Stimulated activated CD4-positive, alpha-beta T cell treated with anti-CD3 and anti-CD28 coated beads, Interleukin-2, amount 100 ng/mL, for 24 hours (primary cell): Measurements from ENCODE around the gene RBM25.
"Not testable (repeated sequence)": the region's sequence is repeated elsewhere in the genome, so short reads cannot be mapped to it uniquely, and the experiment has no call there.

Experiments
- DNase-seq, 2 donors: peaks; one replicate each; pipeline ENCODE4 v3.0.0-alpha.2; 2020

Gene RBM25

GRCh38 chr14:73105050-73105449, 46.7 kb downstream of the RBM25 start:
- no peak for DNase-seq

GRCh38 chr14:73105727-73106126, 47.4 kb downstream of the RBM25 start:
- DNase-seq = no peak

DNA sequence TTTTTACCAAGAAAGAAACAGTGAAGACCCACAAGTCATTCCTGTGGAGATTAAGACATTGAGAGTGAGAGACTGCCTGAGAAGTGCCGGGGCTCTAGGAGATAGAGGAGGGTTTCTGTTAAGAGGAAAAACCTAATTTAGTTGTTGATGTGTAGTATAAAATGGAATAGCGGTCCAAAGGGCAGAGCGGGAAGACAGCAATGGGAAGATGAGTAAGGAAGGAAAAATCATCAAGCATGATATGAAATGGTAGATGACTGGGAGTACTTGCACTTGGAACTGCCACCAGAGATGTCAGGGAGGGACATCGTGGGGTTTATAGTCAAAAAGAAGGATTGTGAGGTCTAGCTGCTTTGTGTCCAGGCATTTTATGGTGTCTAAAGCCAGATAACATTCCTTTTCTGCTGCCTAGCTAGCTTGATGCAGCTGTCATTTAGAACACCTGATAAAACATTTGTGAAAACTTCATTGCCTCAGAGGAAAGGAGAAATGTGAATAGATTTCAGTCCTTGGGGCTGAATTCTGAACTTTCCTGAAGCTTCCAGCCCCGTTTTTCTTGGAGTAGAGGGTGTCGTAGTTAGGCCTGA, 57.8 kb downstream of the RBM25 start:
- no peak for DNase-seq

- no peak for DNase-seq
These were observed 66.0 kb downstream of the RBM25 start for GRCh38 chr14:73124180-73124894.

DNA sequence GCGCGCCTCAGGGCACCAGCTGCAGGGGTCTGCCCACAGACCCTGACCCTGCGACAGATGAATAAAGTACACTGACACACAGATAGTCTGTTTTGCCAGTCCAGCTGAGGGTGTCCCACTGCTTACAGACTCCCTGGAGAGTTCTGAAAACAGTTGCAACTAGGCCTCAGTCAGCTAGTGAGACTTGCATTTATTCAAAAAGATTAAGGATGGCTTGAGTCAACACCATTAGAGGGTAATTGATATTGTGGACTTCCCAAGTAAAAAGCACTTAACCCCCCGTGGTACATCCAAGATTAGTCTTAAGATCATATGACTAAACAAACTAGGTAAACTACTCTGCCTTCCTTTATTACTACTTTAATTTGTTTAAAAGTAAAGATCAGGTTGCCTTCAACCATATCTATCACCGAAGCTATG, 66.8 kb downstream of the RBM25 start:
- no peak for DNase-seq

DNA sequence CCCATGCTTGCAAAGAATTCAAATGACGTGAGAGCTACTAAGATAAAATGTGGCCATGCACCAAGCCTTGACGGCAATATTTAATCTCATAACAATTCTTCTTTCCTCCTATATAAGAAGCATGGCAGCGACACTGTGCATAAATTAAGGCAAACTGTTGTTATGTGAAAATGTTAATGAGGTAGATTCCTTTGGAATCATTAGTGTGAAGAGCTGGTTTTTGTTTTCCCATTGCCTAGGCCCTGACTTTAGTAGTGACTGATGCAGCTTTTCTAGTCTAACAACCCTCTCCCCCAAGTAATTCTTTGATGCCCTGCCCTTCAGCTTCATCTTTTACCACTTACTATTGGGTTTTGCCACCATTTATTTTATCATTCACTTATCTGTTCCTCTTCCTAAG, 67.4 kb downstream of the RBM25 start:
- no peak for DNase-seq

DNA sequence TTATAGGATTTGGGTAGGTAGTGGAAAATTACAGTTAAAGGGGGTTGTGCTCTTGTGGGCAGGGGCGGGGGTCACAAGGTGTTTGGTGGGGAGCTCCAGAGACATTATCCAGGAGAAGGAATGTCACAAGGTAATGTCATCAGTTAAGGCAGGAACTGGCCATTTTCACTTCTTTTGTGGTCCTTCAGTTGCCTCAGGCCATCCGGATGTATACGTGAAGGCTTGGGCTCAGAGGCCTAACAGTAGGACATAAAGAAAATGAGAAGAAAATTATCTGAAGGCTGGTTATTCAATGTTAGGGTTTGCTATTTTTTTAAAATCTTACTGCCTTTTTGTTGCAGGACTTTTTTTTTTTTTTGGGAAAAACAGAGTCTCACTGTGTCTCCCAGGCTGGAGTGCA, 75.5 kb downstream of the RBM25 start:
- no peak for DNase-seq

DNA sequence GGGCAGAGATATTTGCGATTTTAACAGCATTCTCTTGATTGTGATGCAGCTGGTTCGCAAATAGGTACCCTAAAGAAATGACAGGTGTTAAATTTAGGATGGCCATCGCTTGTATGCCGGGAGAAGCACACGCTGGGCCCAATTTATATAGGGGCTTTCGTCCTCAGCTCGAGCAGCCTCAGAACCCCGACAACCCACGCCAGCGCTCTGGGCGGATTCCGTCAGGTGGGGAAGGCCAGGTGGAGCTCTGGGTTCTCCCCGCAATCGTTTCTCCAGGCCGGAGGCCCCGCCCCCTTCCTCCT, 77.7 kb downstream of the RBM25 start:
- no peak for DNase-seq

GRCh38 chr14:73136387-73137225, 78.3 kb downstream of the RBM25 start, which contains the start of gene PSEN1:
TSS of gene PSEN1 (plus strand) at chr14:73136507. CDS start at chr14:73148020, 11,513 bp downstream.
- DNase-seq = peak; percentile 99

DNA sequence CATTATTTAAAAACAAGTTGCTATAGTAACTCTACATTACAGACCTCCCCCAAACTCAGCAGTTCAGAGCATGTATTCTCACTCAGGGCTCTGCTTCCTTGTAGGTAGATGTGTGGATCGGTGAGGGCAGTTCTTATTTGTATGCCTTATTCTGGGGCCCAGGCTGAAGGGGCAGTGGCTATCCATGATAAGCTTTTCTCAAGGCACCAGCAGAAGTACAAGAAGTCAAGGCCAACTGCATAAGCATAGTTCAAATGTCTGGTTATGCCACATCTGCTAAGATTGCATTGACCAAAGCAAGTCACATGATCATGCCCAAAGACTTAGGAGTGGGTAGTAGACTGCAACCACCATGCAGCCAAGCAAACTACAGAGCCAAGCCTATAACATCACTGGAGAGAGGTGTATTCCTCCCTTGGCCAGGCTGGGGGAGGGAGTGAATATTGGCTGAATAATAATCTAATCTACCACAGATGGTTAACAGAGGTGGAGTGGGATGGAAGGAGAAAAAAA, 82.5 kb downstream of the RBM25 start:
- DNase-seq = no peak

- DNase-seq = no peak
These were observed 83.9 kb downstream of the RBM25 start for GRCh38 chr14:73142216-73142615.

DNA sequence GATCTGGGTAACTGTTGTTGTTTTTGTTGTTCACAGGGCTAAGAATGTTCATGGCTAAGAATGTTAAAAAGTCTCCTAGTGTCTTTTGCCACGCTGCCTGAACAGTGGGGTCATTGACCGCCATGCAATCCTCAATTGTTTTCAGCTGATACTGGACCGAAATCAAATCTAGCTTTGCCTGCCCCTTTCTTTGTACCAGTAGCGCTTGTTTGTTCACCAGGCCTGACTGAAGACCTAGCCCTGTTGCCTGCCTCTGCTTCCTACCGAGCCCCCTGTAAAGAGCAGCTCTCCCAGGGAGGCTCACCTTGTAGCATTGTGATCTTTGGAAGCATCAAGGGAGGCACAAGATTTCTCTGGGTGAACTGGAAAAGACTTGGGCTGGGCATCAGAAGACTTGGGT, 84.7 kb downstream of the RBM25 start:
- DNase-seq = no peak

GRCh38 chr14:73143617-73144016, 85.3 kb downstream of the RBM25 start:
- DNase-seq = no peak

- DNase-seq = no peak
These were observed 87.0 kb downstream of the RBM25 start for GRCh38 chr14:73145371-73145770.

DNA sequence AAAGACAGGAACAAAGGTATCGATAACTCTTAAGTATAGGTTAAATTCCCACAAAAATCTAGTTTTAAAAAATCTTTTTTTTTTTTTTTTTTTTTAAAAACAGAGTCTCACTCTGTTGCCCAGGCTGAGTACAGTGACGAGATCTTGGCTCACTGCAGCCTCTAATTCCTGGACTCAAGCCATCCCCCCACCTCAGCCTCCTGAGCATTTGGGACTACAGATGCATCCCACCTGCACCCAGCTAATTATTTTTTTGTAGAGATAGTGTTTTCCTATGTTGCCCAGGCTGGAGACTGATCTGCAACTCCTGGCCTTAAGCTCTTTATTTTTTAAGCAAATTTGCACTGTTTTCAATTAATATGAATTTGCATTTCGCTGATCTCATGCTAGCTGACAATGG, 87.8 kb downstream of the RBM25 start:
- DNase-seq = no peak

GRCh38 chr14:73149753-73150152, 91.4 kb downstream of the RBM25 start:
- DNase-seq = no peak

- no peak for DNase-seq
These were observed 94.9 kb downstream of the RBM25 start for GRCh38 chr14:73153272-73153671.

DNA sequence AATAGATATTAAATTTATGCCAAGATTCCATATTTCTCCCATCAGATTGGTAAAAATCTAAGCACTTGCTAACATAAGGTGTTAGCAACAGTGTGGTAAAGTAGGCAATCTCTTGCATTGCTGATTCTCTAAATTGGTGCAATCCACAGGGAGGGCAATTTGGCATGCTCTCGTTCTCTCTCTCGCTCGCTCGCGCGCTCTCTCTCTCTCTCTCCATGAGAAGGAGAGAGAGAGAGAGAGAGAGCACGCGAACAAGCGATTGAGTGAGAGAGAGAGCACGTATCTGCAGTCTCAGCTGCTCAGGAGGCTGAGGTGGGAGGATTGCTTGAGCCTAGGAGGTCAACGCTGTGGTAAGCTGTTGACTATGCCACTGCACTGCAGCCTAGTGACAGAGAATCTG, 103.9 kb downstream of the RBM25 start:
- DNase-seq = no peak

DNA sequence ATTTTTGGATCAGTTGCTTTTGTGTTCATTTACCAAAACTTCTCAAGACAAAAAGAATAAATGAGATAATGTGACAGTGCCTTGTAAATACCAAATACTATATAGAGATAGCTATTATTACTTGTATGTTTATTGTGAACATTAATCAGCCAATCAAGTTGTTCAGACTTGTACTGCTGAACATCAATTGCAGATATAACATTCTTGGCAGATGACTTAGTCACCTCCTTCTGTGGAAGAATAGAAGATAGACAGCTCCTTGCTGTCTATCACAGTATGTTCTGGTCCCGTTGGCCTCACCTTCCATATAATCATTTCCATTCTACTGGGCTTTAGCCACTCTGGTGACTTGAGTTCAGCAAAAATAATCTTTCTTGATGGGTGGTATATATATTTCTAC, 108.1 kb downstream of the RBM25 start:
- no peak for DNase-seq

- DNase-seq = no peak
These were observed 109.4 kb downstream of the RBM25 start for GRCh38 chr14:73167727-73168126.

GRCh38 chr14:73168274-73168673, 109.9 kb downstream of the RBM25 start:
- no peak for DNase-seq

GRCh38 chr14:73168691-73169090, 110.4 kb downstream of the RBM25 start:
- no peak for DNase-seq

DNA sequence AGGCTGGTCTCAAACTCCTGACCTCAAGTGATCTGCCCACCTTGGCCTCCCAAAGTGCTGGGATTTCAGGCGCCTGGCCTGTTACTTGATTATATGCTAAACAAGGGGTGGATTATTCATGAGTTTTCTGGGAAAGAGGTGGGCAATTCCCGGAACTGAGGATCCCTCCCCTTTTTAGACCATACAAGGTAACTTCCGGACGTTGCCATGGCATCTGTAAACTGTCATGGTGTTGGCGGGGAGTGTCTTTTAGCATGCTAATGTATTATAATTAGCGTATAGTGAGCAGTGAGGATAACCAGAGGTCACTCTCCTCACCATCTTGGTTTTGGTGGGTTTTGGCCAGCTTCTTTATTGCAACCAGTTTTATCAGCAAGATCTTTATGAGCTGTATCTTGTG, 111.5 kb downstream of the RBM25 start:
- DNase-seq = not testable (repeated sequence)

DNA sequence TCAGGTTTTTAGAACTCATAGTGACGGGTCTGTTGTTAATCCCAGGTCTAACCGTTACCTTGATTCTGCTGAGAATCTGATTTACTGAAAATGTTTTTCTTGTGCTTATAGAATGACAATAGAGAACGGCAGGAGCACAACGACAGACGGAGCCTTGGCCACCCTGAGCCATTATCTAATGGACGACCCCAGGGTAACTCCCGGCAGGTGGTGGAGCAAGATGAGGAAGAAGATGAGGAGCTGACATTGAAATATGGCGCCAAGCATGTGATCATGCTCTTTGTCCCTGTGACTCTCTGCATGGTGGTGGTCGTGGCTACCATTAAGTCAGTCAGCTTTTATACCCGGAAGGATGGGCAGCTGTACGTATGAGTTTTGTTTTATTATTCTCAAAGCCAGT, 112.4 kb downstream of the RBM25 start:
- DNase-seq = no peak
